ENCODE measurements around the gene SF3B3.

The SF3B3 gene

GRCh38 chr16:70523743-70524398, at the start of gene SF3B3:
Gene SF3B3, plus strand, starts transcription at chr16:70523816. Its CDS starts 2,841 bp downstream, at chr16:70526657.
- H3K4me3 ChIP-seq (ENCODE audit: low read depth, low read length), result peak within 1 kb of the TSS; percentile 98
- CTCF ChIA-PET, result interaction anchor here (1.0 to 10.5 kb wide), 4 partner anchors 8 to 976 kb away, joined by 3 to 126 read pairs (median 4); no protein-coding TSS in a partner anchor
- DNase-seq (ENCODE audit: low read depth, low spot score), result no peak
- POLR2A ChIA-PET, result interaction anchor here (1.0 to 1.3 kb wide), 2 partner anchors 143 to 144 kb away, joined by 3 to 4 read pairs; no protein-coding TSS in a partner anchor
- no peak for TF ChIP-seq CTCF (IDR thresholded peaks at IDR 0.05; ENCODE audit: insufficient read depth, low read length, missing control alignments)

- no peak overlapping the region for H3K4me3 ChIP-seq (ENCODE audit: low read depth, low read length)
- POLR2A ChIA-PET, result no interaction called here
- CTCF ChIA-PET, result interaction anchor here (1.6 kb wide), 1 partner anchor 80 kb away, joined by 5 read pairs; no protein-coding TSS in a partner anchor
- no peak for DNase-seq (ENCODE audit: low read depth, low spot score)
- TF ChIP-seq CTCF (IDR thresholded peaks at IDR 0.05; ENCODE audit: insufficient read depth, low read length, missing control alignments), result no peak
These were observed 49.1 kb upstream of the SF3B3 start for GRCh38 chr16:70474320-70475053.

- CTCF ChIA-PET, result no interaction called here
- DNase-seq (ENCODE audit: low read depth, low spot score), result no peak
- H3K4me3 ChIP-seq (ENCODE audit: low read depth, low read length), result no peak overlapping the region
These were observed 48.4 kb upstream of the SF3B3 start for GRCh38 chr16:70475054-70475871.

GRCh38 chr16:70476272-70477020, 47.2 kb upstream of the SF3B3 start:
- TF ChIP-seq CTCF (IDR thresholded peaks at IDR 0.05; ENCODE audit: insufficient read depth, low read length, missing control alignments), result no peak
- ChIA-PET POLR2A (interaction anchor here (0.7 to 1.3 kb wide), 2 partner anchors 94 to 96 kb away, joined by 4 to 5 read pairs; no protein-coding TSS in a partner anchor), CTCF (no interaction called here)
- peak; percentile 40 for DNase-seq (ENCODE audit: low read depth, low spot score)
- H3K4me3 ChIP-seq (ENCODE audit: low read depth, low read length), result no peak overlapping the region

More at GRCh38 chr16:70475054-70475871, 48.4 kb upstream of the SF3B3 start:
- POLR2A ChIA-PET, result no interaction called here
- no peak for TF ChIP-seq CTCF (IDR thresholded peaks at IDR 0.05; ENCODE audit: insufficient read depth, low read length, missing control alignments)

GRCh38 chr16:70478169-70478568, 45.4 kb upstream of the SF3B3 start:
- DNase-seq (ENCODE audit: low read depth, low spot score), result no peak
- ChIA-PET CTCF (interaction anchor here (1.3 to 2.2 kb wide), 3 partner anchors 98 to 175 kb away, joined by 3 to 8 read pairs (median 6); no protein-coding TSS in a partner anchor), POLR2A (interaction anchor here (0.8 kb wide), 1 partner anchor 9 kb away, joined by 4 read pairs; no protein-coding TSS in a partner anchor)
- H3K4me3 ChIP-seq (ENCODE audit: low read depth, low read length), result no peak overlapping the region
- TF ChIP-seq CTCF (IDR thresholded peaks at IDR 0.05; ENCODE audit: insufficient read depth, low read length, missing control alignments), result no peak

Data from AG04449 (cell line).